ENCODE results near the gene RCC2.
"Not testable (repeated sequence)": the region's sequence is repeated elsewhere in the genome, so short reads cannot be mapped to it uniquely, and the experiment has no call there.

Gene RCC2

GRCh38 chr1:17412093-17412870 is 27.2 kb downstream of the RCC2 start:
- ATAC-seq (no peak), DNase-seq (ENCODE audit: low spot score in 2 of 2) (no peak)
- peak overlapping the region; percentile 75 for H3K27ac Mint-ChIP-seq
- no peaks in the 10 kb centered on the region for H3K9me3 Mint-ChIP-seq
- peaks cover 100% of the 10 kb centered on the region for H3K36me3 Mint-ChIP-seq
- H3K4me1 Mint-ChIP-seq, result peaks cover 13% of the 10 kb centered on the region
- H3K4me3 Mint-ChIP-seq, result no peak overlapping the region

GRCh38 chr1:17409391-17409811 is 30.1 kb downstream of the RCC2 start:
- H3K27ac Mint-ChIP-seq, result peak overlapping the region; percentile 65
- DNase-seq (ENCODE audit: low spot score in 2 of 2), result no peak
- H3K4me1 Mint-ChIP-seq, result peaks cover 21% of the 10 kb centered on the region
- H3K4me3 Mint-ChIP-seq, result no peak overlapping the region
- ATAC-seq, result no peak
- H3K36me3 Mint-ChIP-seq, result peaks cover 95% of the 10 kb centered on the region
- H3K9me3 Mint-ChIP-seq, result no peaks in the 10 kb centered on the region

GRCh38 chr1:17407786-17408514 is 31.5 kb downstream of the RCC2 start:
- not testable (repeated sequence) for DNase-seq (ENCODE audit: low spot score in 2 of 2); H3K9me3 Mint-ChIP-seq; H3K4me3 Mint-ChIP-seq; ATAC-seq
- H3K27ac Mint-ChIP-seq, result peak overlapping the region; percentile 65
- H3K36me3 Mint-ChIP-seq, result peaks cover 81% of the 10 kb centered on the region
- peaks cover 15% of the 10 kb centered on the region for H3K4me1 Mint-ChIP-seq

- not testable (repeated sequence) for H3K4me3 Mint-ChIP-seq; DNase-seq (ENCODE audit: low spot score in 2 of 2); H3K9me3 Mint-ChIP-seq; H3K27ac Mint-ChIP-seq; ATAC-seq
- Mint-ChIP-seq H3K4me1 (peaks cover 11% of the 10 kb centered on the region), H3K36me3 (peaks cover 71% of the 10 kb centered on the region)
Measured at GRCh38 chr1:17406760-17407475, 32.6 kb downstream of the RCC2 start.

GRCh38 chr1:17405898-17406759 is 33.3 kb downstream of the RCC2 start:
- Mint-ChIP-seq H3K36me3 (peaks cover 63% of the 10 kb centered on the region), H3K4me3 (no peak overlapping the region), H3K9me3 (no peaks in the 10 kb centered on the region), H3K27ac (no peak overlapping the region), H3K4me1 (peaks cover 11% of the 10 kb centered on the region)
- ATAC-seq (peak; percentile 77), DNase-seq (ENCODE audit: low spot score in 2 of 2) (peak; percentile 10 to 64)

- ATAC-seq (no peak), DNase-seq (ENCODE audit: low spot score in 2 of 2) (no peak)
- Mint-ChIP-seq H3K27ac (no peak overlapping the region), H3K4me3 (no peak overlapping the region), H3K36me3 (peaks cover 50% of the 10 kb centered on the region), H3K4me1 (peaks cover 11% of the 10 kb centered on the region), H3K9me3 (no peaks in the 10 kb centered on the region)
Measured at GRCh38 chr1:17404820-17405219, 34.7 kb downstream of the RCC2 start.

GRCh38 chr1:17404034-17404684 is 35.3 kb downstream of the RCC2 start:
- DNase-seq (ENCODE audit: low spot score in 2 of 2), result no peak
- H3K4me1 Mint-ChIP-seq, result peaks cover 11% of the 10 kb centered on the region

GRCh38 chr1:17403081-17403480 is 36.4 kb downstream of the RCC2 start:
- Mint-ChIP-seq H3K36me3 (peaks cover 32% of the 10 kb centered on the region), H3K4me1 (peaks cover 11% of the 10 kb centered on the region), H3K9me3 (no peaks in the 10 kb centered on the region), H3K27ac (no peak overlapping the region), H3K4me3 (no peak overlapping the region)
- ATAC-seq, result no peak
- DNase-seq (ENCODE audit: low spot score in 2 of 2), result no peak

More at GRCh38 chr1:17404034-17404684, 35.3 kb downstream of the RCC2 start:
- Mint-ChIP-seq H3K9me3 (no peaks in the 10 kb centered on the region), H3K27ac (no peak overlapping the region), H3K4me3 (no peak overlapping the region), H3K36me3 (peaks cover 43% of the 10 kb centered on the region)
- no peak for ATAC-seq

- no peaks in the 10 kb centered on the region for H3K9me3 Mint-ChIP-seq
Measured at GRCh38 chr1:17401841-17402240, 37.6 kb downstream of the RCC2 start.

GRCh38 chr1:17400725-17401341 is 38.6 kb downstream of the RCC2 start:
- H3K4me1 Mint-ChIP-seq, result no peaks in the 10 kb centered on the region
- DNase-seq (ENCODE audit: low spot score in 2 of 2) (no peak), ATAC-seq (no peak)
- no peak overlapping the region for H3K27ac Mint-ChIP-seq
- H3K36me3 Mint-ChIP-seq, result peaks cover 11% of the 10 kb centered on the region
- no peak overlapping the region for H3K4me3 Mint-ChIP-seq
- no peaks in the 10 kb centered on the region for H3K9me3 Mint-ChIP-seq

More at GRCh38 chr1:17401841-17402240, 37.6 kb downstream of the RCC2 start:
- H3K4me3 Mint-ChIP-seq, result no peak overlapping the region
- DNase-seq (ENCODE audit: low spot score in 2 of 2) (no peak), ATAC-seq (no peak)
- peaks cover 4% of the 10 kb centered on the region for H3K4me1 Mint-ChIP-seq
- peaks cover 20% of the 10 kb centered on the region for H3K36me3 Mint-ChIP-seq
- no peak overlapping the region for H3K27ac Mint-ChIP-seq

GRCh38 chr1:17397910-17398695 is 41.4 kb downstream of the RCC2 start:
- Mint-ChIP-seq H3K9me3 (no peaks in the 10 kb centered on the region), H3K4me1 (peaks cover 9% of the 10 kb centered on the region), H3K36me3 (no peaks in the 10 kb centered on the region), H3K27ac (no peak overlapping the region), H3K4me3 (no peak overlapping the region)
- no peak for DNase-seq (ENCODE audit: low spot score in 2 of 2)
- ATAC-seq, result no peak

GRCh38 chr1:17393230-17393629 is 46.2 kb downstream of the RCC2 start:
- ATAC-seq, result peak; percentile 67
- H3K4me3 Mint-ChIP-seq, result peak overlapping the region; percentile 3
- H3K9me3 Mint-ChIP-seq, result no peaks in the 10 kb centered on the region
- H3K4me1 Mint-ChIP-seq, result peaks cover 17% of the 10 kb centered on the region
- DNase-seq (ENCODE audit: low spot score in 2 of 2), result no peak
- H3K27ac Mint-ChIP-seq, result peak overlapping the region; percentile 19
- no peaks in the 10 kb centered on the region for H3K36me3 Mint-ChIP-seq

GRCh38 chr1:17392199-17392740 is 47.2 kb downstream of the RCC2 start:
- Mint-ChIP-seq H3K9me3 (no peaks in the 10 kb centered on the region), H3K4me1 (peaks cover 17% of the 10 kb centered on the region), H3K27ac (no peak overlapping the region), H3K36me3 (no peaks in the 10 kb centered on the region), H3K4me3 (no peak overlapping the region)
- no peak for ATAC-seq
- no peak for DNase-seq (ENCODE audit: low spot score in 2 of 2)

All from stimulated activated effector memory CD8-positive, alpha-beta T cell treated with anti-CD3 and anti-CD28 coated beads, Interleukin-12 subunit alpha, Interleukin-12 subunit beta, amount 100 ng/mL, for 72 hours (primary cell).